ENCODE results near the gene VWCE. TPM values are rescaled to one million over a fixed set of nuclear protein-coding genes. Genes with fewer than 3 reads are reported as not detected.

VWCE gene
- total and polyA plus RNA-seq, 9 of the 15 experiments (the other 6 are each of a cell fraction or from before 2014, with no cell fraction given), result 0.06 to 1.6 (median 0.63) TPM; not detected in 1

DNA sequence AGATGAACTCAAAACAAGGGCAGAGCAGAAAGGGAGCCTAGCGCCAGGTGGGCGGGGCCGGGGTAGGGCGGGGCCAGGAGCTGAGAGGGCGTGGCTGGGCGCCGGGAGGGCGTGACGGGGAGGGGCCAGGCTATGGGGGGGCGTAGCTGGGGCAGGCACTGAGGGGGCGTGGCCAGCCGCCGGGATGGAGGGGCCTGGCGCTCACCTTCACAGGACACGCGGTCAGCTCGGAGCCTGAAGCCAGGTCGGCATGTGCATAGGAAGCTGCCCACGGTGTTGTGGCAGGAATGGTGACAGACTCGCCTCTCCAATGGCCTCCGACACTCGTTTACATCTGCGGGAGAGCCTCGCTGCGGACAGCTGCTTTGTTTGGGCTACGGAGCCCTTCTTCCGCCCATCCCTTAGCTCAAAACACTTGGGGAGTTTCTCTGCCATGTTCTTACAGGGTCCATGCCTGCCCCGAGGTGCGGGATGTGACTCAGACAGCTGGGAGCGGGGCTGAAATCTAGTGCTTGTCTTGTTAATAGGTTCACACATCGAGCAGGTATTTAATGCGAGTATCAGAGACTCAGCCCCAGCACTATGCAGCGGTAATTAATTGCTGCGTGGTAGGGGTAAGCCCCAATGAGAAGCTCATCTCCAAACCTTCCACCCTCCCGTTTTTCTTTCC is 13.4 kb downstream of the VWCE start (continued):
- TF ChIP-seq, protein P1, sequence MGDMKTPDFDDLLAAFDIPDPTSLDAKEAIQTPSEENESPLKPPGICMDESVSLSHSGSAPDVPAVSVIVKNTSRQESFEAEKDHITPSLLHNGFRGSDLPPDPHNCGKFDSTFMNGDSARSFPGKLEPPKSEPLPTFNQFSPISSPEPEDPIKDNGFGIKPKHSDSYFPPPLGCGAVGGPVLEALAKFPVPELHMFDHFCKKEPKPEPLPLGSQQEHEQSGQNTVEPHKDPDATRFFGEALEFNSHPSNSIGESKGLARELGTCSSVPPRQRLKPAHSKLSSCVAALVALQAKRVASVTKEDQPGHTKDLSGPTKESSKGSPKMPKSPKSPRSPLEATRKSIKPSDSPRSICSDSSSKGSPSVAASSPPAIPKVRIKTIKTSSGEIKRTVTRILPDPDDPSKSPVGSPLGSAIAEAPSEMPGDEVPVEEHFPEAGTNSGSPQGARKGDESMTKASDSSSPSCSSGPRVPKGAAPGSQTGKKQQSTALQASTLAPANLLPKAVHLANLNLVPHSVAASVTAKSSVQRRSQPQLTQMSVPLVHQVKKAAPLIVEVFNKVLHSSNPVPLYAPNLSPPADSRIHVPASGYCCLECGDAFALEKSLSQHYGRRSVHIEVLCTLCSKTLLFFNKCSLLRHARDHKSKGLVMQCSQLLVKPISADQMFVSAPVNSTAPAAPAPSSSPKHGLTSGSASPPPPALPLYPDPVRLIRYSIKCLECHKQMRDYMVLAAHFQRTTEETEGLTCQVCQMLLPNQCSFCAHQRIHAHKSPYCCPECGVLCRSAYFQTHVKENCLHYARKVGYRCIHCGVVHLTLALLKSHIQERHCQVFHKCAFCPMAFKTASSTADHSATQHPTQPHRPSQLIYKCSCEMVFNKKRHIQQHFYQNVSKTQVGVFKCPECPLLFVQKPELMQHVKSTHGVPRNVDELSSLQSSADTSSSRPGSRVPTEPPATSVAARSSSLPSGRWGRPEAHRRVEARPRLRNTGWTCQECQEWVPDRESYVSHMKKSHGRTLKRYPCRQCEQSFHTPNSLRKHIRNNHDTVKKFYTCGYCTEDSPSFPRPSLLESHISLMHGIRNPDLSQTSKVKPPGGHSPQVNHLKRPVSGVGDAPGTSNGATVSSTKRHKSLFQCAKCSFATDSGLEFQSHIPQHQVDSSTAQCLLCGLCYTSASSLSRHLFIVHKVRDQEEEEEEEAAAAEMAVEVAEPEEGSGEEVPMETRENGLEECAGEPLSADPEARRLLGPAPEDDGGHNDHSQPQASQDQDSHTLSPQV (IDR thresholded peaks at IDR 0.05), result peak; percentile 82; the same call in 1 of the 2 replicates
- TF ChIP-seq, protein P2, sequence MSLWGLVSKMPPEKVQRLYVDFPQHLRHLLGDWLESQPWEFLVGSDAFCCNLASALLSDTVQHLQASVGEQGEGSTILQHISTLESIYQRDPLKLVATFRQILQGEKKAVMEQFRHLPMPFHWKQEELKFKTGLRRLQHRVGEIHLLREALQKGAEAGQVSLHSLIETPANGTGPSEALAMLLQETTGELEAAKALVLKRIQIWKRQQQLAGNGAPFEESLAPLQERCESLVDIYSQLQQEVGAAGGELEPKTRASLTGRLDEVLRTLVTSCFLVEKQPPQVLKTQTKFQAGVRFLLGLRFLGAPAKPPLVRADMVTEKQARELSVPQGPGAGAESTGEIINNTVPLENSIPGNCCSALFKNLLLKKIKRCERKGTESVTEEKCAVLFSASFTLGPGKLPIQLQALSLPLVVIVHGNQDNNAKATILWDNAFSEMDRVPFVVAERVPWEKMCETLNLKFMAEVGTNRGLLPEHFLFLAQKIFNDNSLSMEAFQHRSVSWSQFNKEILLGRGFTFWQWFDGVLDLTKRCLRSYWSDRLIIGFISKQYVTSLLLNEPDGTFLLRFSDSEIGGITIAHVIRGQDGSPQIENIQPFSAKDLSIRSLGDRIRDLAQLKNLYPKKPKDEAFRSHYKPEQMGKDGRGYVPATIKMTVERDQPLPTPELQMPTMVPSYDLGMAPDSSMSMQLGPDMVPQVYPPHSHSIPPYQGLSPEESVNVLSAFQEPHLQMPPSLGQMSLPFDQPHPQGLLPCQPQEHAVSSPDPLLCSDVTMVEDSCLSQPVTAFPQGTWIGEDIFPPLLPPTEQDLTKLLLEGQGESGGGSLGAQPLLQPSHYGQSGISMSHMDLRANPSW (CRISPR knock-in tag; IDR thresholded peaks at IDR 0.05), result no peak
- TF ChIP-seq GABPB1 (CRISPR knock-in tag; IDR thresholded peaks at IDR 0.05) (0 out of 2 replicates have a peak, but pooled peaks have one; percentile 49), MTA3 (IDR thresholded peaks at IDR 0.05; ENCODE audit: borderline replicate concordance) (no peak), BRD9 (IDR thresholded peaks at IDR 0.05; ENCODE audit: low read depth, partially characterized antibody) (no peak), ARID2 (IDR thresholded peaks at IDR 0.05) (no peak), HDAC1 (IDR thresholded peaks at IDR 0.05) (0 out of 4 replicates have a peak, but pooled peaks of 1 of the 2 experiments have one; percentile 25)
- TF ChIP-seq, protein P3, sequence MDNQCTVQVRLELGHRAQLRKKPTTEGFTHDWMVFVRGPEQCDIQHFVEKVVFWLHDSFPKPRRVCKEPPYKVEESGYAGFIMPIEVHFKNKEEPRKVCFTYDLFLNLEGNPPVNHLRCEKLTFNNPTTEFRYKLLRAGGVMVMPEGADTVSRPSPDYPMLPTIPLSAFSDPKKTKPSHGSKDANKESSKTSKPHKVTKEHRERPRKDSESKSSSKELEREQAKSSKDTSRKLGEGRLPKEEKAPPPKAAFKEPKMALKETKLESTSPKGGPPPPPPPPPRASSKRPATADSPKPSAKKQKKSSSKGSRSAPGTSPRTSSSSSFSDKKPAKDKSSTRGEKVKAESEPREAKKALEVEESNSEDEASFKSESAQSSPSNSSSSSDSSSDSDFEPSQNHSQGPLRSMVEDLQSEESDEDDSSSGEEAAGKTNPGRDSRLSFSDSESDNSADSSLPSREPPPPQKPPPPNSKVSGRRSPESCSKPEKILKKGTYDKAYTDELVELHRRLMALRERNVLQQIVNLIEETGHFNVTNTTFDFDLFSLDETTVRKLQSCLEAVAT (IDR thresholded peaks at IDR 0.05), result 0 out of 4 replicates have a peak, but pooled peaks of 1 of the 2 experiments have one; percentile 35
- TF ChIP-seq, protein P4, sequence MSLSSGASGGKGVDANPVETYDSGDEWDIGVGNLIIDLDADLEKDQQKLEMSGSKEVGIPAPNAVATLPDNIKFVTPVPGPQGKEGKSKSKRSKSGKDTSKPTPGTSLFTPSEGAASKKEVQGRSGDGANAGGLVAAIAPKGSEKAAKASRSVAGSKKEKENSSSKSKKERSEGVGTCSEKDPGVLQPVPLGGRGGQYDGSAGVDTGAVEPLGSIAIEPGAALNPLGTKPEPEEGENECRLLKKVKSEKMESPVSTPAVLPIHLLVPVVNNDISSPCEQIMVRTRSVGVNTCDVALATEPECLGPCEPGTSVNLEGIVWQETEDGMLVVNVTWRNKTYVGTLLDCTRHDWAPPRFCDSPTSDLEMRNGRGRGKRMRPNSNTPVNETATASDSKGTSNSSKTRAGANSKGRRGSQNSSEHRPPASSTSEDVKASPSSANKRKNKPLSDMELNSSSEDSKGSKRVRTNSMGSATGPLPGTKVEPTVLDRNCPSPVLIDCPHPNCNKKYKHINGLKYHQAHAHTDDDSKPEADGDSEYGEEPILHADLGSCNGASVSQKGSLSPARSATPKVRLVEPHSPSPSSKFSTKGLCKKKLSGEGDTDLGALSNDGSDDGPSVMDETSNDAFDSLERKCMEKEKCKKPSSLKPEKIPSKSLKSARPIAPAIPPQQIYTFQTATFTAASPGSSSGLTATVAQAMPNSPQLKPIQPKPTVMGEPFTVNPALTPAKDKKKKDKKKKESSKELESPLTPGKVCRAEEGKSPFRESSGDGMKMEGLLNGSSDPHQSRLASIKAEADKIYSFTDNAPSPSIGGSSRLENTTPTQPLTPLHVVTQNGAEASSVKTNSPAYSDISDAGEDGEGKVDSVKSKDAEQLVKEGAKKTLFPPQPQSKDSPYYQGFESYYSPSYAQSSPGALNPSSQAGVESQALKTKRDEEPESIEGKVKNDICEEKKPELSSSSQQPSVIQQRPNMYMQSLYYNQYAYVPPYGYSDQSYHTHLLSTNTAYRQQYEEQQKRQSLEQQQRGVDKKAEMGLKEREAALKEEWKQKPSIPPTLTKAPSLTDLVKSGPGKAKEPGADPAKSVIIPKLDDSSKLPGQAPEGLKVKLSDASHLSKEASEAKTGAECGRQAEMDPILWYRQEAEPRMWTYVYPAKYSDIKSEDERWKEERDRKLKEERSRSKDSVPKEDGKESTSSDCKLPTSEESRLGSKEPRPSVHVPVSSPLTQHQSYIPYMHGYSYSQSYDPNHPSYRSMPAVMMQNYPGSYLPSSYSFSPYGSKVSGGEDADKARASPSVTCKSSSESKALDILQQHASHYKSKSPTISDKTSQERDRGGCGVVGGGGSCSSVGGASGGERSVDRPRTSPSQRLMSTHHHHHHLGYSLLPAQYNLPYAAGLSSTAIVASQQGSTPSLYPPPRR (CRISPR knock-in tag; IDR thresholded peaks at IDR 0.05; ENCODE audit: borderline replicate concordance), result no peak
- TF ChIP-seq, protein P5, sequence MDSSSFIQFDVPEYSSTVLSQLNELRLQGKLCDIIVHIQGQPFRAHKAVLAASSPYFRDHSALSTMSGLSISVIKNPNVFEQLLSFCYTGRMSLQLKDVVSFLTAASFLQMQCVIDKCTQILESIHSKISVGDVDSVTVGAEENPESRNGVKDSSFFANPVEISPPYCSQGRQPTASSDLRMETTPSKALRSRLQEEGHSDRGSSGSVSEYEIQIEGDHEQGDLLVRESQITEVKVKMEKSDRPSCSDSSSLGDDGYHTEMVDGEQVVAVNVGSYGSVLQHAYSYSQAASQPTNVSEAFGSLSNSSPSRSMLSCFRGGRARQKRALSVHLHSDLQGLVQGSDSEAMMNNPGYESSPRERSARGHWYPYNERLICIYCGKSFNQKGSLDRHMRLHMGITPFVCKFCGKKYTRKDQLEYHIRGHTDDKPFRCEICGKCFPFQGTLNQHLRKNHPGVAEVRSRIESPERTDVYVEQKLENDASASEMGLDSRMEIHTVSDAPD (CRISPR knock-in tag; IDR thresholded peaks at IDR 0.05), result no peak
